HepG2 (cell line): Measurements from ENCODE around the gene ATN1. TPM values are rescaled to one million over a fixed set of nuclear protein-coding genes. Genes with fewer than 3 reads are reported as not detected.

Source experiments
- BCL3 ChIP-seq: sonication (generic); formaldehyde crosslinking; IDR thresholded peaks from 2 replicates; pipeline ENCODE4 v1.5.1; 2020; ENCODE audit warnings: mild to moderate bottlenecking, missing genetic modification reagents, moderate library complexity
- GLI4 ChIP-seq: sonication (generic); formaldehyde crosslinking; IDR thresholded peaks from 2 replicates; pipeline ENCODE4 v1.5.1; 2020; ENCODE audit warnings: missing genetic modification reagents, mild to moderate bottlenecking, moderate library complexity, borderline replicate concordance
- KLF11 ChIP-seq: IDR thresholded peaks from 2 replicates; pipeline ENCODE4 v1.6.1; 2016; ENCODE audit warnings: missing compliant biosample characterization
- PITX1 ChIP-seq: sonication (generic); formaldehyde crosslinking; IDR thresholded peaks from 2 replicates; pipeline ENCODE4 v1.5.1; 2020; ENCODE audit warnings: mild to moderate bottlenecking, missing genetic modification reagents
- PLRG1 ChIP-seq: fragments of 450-650 bp; conservative IDR thresholded peaks from 2 replicates; pipeline ENCODE4 v1.6.1; 2016
- RARA ChIP-seq: IDR thresholded peaks from 2 replicates; pipeline ENCODE4 v1.6.1; 2016; ENCODE audit warnings: missing genetic modification reagents, missing compliant biosample characterization
- RBFOX2 ChIP-seq: fragments of 200-400 bp; formaldehyde crosslinking; IDR thresholded peaks from 2 replicates; pipeline ENCODE4 v1.6.1; 2017; ENCODE audit warnings: low read depth, mild to moderate bottlenecking, low read length
- RNF219 ChIP-seq: sonication (generic); formaldehyde crosslinking; IDR thresholded peaks from 2 replicates; pipeline ENCODE4 v1.5.0; 2020; ENCODE audit warnings: mild to moderate bottlenecking, missing genetic modification reagents
- RXRA ChIP-seq: sonication (generic); formaldehyde crosslinking; IDR thresholded peaks from 2 replicates; pipeline ENCODE4 v1.5.1; 2020; ENCODE audit warnings: missing genetic modification reagents
- SMC3 ChIP-seq: IDR thresholded peaks from 2 replicates; pipeline ENCODE4 v1.6.1; 2011; ENCODE audit warnings: low read length, improper control_type of control experiment
- TIGD3 ChIP-seq: sonication (generic); formaldehyde crosslinking; IDR thresholded peaks from 2 replicates; pipeline ENCODE4 v1.5.1; 2020; ENCODE audit warnings: mild to moderate bottlenecking, missing genetic modification reagents, borderline replicate concordance
- ZBED4 ChIP-seq: sonication (generic); formaldehyde crosslinking; IDR thresholded peaks from 2 replicates; pipeline ENCODE4 v1.4.0; 2020; ENCODE audit warnings: missing genetic modification reagents, borderline replicate concordance
- ZBTB3 ChIP-seq: sonication (generic); formaldehyde crosslinking; IDR thresholded peaks from 2 replicates; pipeline ENCODE4 v1.4.0; 2020; ENCODE audit warnings: low read depth, mild to moderate bottlenecking, moderate library complexity, missing genetic modification reagents, borderline replicate concordance
- ZBTB4 ChIP-seq: sonication (generic); formaldehyde crosslinking; IDR thresholded peaks from 2 replicates; pipeline ENCODE4 v1.4.0; 2020; ENCODE audit warnings: missing genetic modification reagents, mild to moderate bottlenecking, borderline replicate concordance
- ZNF839 ChIP-seq: sonication (generic); formaldehyde crosslinking; IDR thresholded peaks from 2 replicates; pipeline ENCODE4 v1.4.0; 2020; ENCODE audit warnings: missing genetic modification reagents, mild to moderate bottlenecking, borderline replicate concordance
- ZSCAN30 ChIP-seq: sonication (generic); formaldehyde crosslinking; IDR thresholded peaks from 2 replicates; pipeline ENCODE4 v1.5.0; 2020; ENCODE audit warnings: mild to moderate bottlenecking, missing genetic modification reagents
- polyA plus RNA-seq, 8 experiments: library from polyadenylated mRNA; depleted of rRNA in 3 of 8; stranded (reverse) in 7 of 8; unstranded in 1 of 8; fragments of >200 nt; fragmentation: Illumina TruSeq in 4 of 8; extraction: Trizol in 4 of 8; gene quantifications; 2 replicates each; pipeline versions ENCODE4 v1.2.1 to v1.2.3, GENCODE V29; 2011 to 2016; ENCODE audit warnings: low read depth in 4 of 8, missing spikeins in 1 of 8, mixed read lengths in 1 of 8; ENCODE audit not compliant: insufficient read depth in 1 of 8
- total RNA-seq, 5 experiments: library from RNA; depleted of rRNA; stranded (reverse); fragments of >200 nt; fragmentation: Illumina TruSeq; extraction: Trizol; gene quantifications; 2 replicates each; pipeline ENCODE4 v1.2.3, GENCODE V29; 2016; ENCODE audit warnings: low read depth in 1 of 5

ATN1 gene
- total and polyA plus RNA-seq, 2 of the 13 experiments (the other 11 are each of a cell fraction or from before 2014, with no cell fraction given): 2.1 to 8.6 TPM

- TF ChIP-seq ZBTB4 (CRISPR knock-in tag) (no peak), KLF11 (CRISPR knock-in tag) (no peak), ZBED4 (CRISPR knock-in tag) (peak; percentile 40; the same call in 1 of the 2 replicates), PLRG1 (no peak), ZNF839 (CRISPR knock-in tag) (no peak), ZSCAN30 (CRISPR knock-in tag) (no peak), BCL3 (0 out of 2 replicates have a peak, but pooled peaks have one; percentile 44), SMC3 (no peak), PITX1 (CRISPR knock-in tag) (no peak), RXRA (CRISPR knock-in tag) (no peak), GLI4 (no peak), RARA (CRISPR knock-in tag) (no peak), RNF219 (CRISPR knock-in tag) (no peak), TIGD3 (CRISPR knock-in tag) (no peak), ZBTB3 (CRISPR knock-in tag) (no peak), RBFOX2 (peak; percentile 82)
Measured at GRCh38 chr12:6927379-6928021, at the start of gene ATN1 (continued).
